Chondrocyte (in vitro differentiated cells): ENCODE measurements around the gene MCM3. TPM values are rescaled to one million over a fixed set of nuclear protein-coding genes. Genes with fewer than 3 reads are reported as not detected.

Source experiments
- DNase-seq: peaks from one replicate; pipeline ENCODE4 v3.0.0; 2021; ENCODE audit warnings: mixed read lengths, low spot score
- H3K27ac Mint-ChIP-seq: one replicate; pipeline ENCODE4 v1.8.0; 2021; ENCODE audit warnings: mild to moderate bottlenecking, moderate library complexity, mixed read lengths; ENCODE audit not compliant: unreplicated experiment
- H3K27me3 Mint-ChIP-seq: 2 replicates; pipeline ENCODE4 v1.8.0; 2021; ENCODE audit warnings: low read depth, mixed read lengths
- H3K36me3 Mint-ChIP-seq: 2 replicates; pipeline ENCODE4 v1.8.0; 2021; ENCODE audit warnings: low read depth, mixed read lengths
- H3K4me1 Mint-ChIP-seq: 2 replicates; pipeline ENCODE4 v1.8.0; 2021; ENCODE audit warnings: low read depth, mild to moderate bottlenecking, mixed read lengths
- H3K4me3 Mint-ChIP-seq: one replicate; pipeline ENCODE4 v1.8.0; 2021; ENCODE audit warnings: mild to moderate bottlenecking, moderate library complexity, mixed read lengths; ENCODE audit not compliant: unreplicated experiment
- H3K9me3 Mint-ChIP-seq: 2 replicates; pipeline ENCODE4 v1.8.0; 2021; ENCODE audit warnings: low read depth, mixed read lengths
- total RNA-seq: library from RNA; stranded (reverse); gene quantifications from 3 replicates; pipeline ENCODE4 v1.2.1, GENCODE V29; 2021
- TF ChIP-seq, protein P1 (sequence below): fragments of 200-600 bp; sonication (generic); IDR thresholded peaks from 2 replicates; pipeline ENCODE4 v1.5.0; 2021; ENCODE audit warnings: antibody characterized with exemption, mild to moderate bottlenecking, moderate library complexity

The MCM3 gene
- total RNA-seq, 1 donor from 2014 or later = 23.0 TPM

DNA sequence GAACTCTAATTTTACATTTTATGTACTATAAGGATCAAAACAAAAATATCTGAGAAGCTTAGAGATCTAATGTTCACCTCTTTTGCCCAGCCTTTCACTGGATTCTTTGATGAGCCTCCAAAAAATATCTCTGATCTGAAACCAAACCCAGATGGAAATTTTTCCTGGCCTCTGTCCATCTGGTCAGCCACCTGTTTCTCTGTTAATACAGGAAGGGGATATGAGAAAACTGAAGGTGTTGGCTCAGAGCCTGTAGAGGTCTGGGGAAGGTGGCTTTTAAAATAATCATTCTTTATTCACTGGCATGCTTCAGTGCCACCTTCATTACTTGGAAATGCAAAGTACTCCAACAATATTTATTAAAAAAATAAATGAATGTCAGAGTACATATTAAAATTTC, 8.5 kb upstream of the MCM3 start:
- TF ChIP-seq, protein P1, sequence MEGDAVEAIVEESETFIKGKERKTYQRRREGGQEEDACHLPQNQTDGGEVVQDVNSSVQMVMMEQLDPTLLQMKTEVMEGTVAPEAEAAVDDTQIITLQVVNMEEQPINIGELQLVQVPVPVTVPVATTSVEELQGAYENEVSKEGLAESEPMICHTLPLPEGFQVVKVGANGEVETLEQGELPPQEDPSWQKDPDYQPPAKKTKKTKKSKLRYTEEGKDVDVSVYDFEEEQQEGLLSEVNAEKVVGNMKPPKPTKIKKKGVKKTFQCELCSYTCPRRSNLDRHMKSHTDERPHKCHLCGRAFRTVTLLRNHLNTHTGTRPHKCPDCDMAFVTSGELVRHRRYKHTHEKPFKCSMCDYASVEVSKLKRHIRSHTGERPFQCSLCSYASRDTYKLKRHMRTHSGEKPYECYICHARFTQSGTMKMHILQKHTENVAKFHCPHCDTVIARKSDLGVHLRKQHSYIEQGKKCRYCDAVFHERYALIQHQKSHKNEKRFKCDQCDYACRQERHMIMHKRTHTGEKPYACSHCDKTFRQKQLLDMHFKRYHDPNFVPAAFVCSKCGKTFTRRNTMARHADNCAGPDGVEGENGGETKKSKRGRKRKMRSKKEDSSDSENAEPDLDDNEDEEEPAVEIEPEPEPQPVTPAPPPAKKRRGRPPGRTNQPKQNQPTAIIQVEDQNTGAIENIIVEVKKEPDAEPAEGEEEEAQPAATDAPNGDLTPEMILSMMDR = no peak
- no peak for DNase-seq
- no peaks in the 10 kb centered on the region for H3K4me1 Mint-ChIP-seq
- no peaks in the 10 kb centered on the region for H3K27me3 Mint-ChIP-seq
- H3K4me3 Mint-ChIP-seq = no peak overlapping the region
- H3K27ac Mint-ChIP-seq = no peak overlapping the region
- peaks cover 10% of the 10 kb centered on the region for H3K9me3 Mint-ChIP-seq
- peaks cover 2% of the 10 kb centered on the region for H3K36me3 Mint-ChIP-seq

DNA sequence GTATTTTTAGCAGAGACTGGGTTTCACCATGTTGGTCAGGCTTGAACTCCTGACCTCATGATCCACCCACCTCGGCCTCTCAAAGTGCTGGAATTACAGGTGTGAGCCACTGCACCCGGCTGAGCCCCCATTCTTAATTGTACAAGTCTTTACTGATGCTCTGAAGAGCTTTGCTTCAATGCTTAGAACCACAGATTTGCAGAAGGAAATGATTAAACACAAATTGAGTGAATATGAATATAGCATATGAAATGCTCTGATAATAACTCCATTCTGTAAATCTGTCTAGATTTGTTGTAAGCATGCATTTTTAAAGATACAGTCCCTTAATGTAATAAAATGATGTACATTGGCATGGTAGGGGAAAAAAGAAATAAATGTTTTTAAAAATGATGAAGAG, 4.3 kb upstream of the MCM3 start:
- Mint-ChIP-seq H3K27ac (no peak overlapping the region), H3K27me3 (no peaks in the 10 kb centered on the region), H3K4me1 (peaks cover 7% of the 10 kb centered on the region), H3K36me3 (no peaks in the 10 kb centered on the region), H3K4me3 (no peak overlapping the region), H3K9me3 (no peaks in the 10 kb centered on the region)
- TF ChIP-seq, protein P1 = no peak
- DNase-seq = no peak

DNA sequence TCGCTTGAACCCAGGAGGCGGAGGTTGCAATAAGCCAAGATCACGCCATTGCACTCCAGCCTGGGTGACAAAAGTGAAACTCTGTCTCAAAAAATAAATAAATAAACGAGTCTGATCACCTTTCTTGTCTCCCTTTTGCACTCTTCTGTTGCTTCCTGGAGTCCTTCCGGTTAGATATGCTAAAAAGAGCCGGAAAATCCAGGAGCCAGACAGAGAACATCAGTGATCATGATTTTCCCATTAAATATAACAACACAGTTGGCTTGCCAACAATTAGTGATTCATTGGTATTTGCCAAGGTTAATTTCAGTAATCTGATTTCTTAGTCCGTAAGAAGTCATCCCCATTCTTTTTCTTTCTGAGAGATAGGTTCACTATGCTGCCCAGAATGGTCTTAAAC, 3.7 kb upstream of the MCM3 start:
- H3K36me3 Mint-ChIP-seq = no peaks in the 10 kb centered on the region
- peaks cover 11% of the 10 kb centered on the region for H3K4me1 Mint-ChIP-seq
- no peak for DNase-seq
- H3K4me3 Mint-ChIP-seq = no peak overlapping the region
- no peaks in the 10 kb centered on the region for H3K9me3 Mint-ChIP-seq
- TF ChIP-seq, protein P1 = no peak
- no peak overlapping the region for H3K27ac Mint-ChIP-seq
- H3K27me3 Mint-ChIP-seq = no peaks in the 10 kb centered on the region

DNA sequence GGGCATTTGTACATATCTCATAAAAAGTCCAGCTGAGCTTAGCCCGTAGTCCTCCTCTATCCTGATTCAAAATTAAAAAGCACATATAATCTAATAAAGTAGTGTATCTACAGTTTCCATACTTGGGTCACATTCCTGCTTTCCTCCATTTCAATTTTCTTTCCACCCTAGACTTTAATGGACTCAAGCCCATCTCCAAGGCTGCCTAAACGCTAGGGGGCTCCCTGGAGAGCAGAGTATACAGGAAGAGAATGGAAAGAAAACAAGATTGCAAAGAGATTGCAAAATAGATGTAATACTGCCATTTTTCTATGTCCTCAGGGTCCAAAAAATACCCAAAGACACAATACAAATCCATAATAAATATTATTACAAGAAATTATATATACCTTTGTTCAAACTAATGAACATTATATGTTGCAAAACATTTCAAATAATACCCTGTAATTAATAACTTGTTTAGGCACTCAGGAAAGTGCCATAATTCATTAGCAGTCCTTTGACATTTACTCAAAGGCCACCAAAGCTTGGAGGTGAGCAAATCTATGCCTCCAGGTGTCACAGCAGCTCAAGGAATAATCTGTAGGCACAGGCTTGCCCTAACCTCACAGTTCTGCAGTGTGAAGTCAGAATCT, 2.4 kb upstream of the MCM3 start:
- Mint-ChIP-seq H3K36me3 (peaks cover 4% of the 10 kb centered on the region), H3K9me3 (no peaks in the 10 kb centered on the region), H3K4me3 (no peak overlapping the region), H3K4me1 (peaks cover 14% of the 10 kb centered on the region), H3K27ac (no peak overlapping the region), H3K27me3 (no peaks in the 10 kb centered on the region)
- no peak for DNase-seq
- TF ChIP-seq, protein P1 = peak; percentile 83

DNA sequence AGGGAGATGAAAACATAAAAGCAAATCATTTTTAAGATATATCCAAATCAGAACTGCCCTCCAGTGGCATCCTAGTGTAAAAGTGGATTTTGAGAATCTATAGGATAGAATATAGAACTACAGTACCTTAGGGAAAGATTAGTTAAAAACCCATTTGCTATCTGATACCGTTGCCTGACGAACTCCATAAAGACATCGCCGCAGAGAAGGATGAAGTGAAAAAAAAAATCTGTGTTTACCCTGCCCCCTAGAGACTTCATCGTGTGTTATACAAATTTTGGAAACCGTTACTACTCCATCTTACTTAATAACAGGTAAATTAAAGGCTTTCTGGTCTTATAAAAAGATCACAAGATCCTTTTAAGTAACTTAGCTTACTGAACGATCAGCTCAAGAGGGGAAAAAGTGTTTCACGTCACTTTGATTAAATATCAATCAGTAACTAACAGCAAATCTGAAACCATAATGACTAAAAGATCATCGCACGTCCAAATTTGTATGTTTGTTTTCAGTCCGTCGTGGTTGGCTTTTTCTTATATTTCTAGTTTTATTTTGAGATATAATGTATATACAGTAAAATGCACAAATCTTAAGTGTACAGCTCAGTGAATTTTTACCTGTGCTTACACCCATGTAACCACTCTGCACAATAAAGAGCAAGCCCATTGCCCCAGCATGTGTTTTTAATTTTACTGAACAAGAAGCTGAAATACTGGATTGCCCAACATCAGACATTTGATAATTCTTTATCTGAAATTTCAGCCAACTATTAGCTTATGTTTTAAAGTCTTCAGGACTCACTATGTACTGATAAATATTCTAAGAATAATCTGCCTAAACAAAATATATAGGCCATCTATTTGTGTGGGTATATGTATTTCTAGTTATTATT, 881 bp upstream of the MCM3 start:
- TF ChIP-seq, protein P1 = peak; percentile 70
- DNase-seq = no peak
- no peaks in the 10 kb centered on the region for H3K9me3 Mint-ChIP-seq
- H3K4me1 Mint-ChIP-seq = peaks cover 14% of the 10 kb centered on the region
- no peak overlapping the region for H3K4me3 Mint-ChIP-seq
- peaks cover 13% of the 10 kb centered on the region for H3K36me3 Mint-ChIP-seq
- no peaks in the 10 kb centered on the region for H3K27me3 Mint-ChIP-seq
- H3K27ac Mint-ChIP-seq = no peak overlapping the region
